Measurements from ENCODE around the gene ALOX5AP.

- TF ChIP-seq POLR2A (IDR thresholded peaks at IDR 0.05; ENCODE audit: low read depth, low read length) (no peak), TAF1 (IDR thresholded peaks at IDR 0.05; ENCODE audit: low read depth, low read length) (no peak), SPI1 (IDR thresholded peaks at IDR 0.05; ENCODE audit: low read depth, low read length) (no peak), POLR2AphosphoS5 (IDR thresholded peaks at IDR 0.05; ENCODE audit: low read depth, low read length) (no peak), POU2F2 (IDR thresholded peaks at IDR 0.05; ENCODE audit: low read depth, low read length) (no peak), PAX5 (IDR thresholded peaks at IDR 0.05; ENCODE audit: insufficient read depth, low read length, severe bottlenecking) (no peak)
Observed at GRCh38 chr13:30753030-30753616, 17.8 kb downstream of the ALOX5AP start.
